Breast epithelium (tissue), 3 donors: ENCODE data around the gene TTC4.

Source experiments
- POLR2A ChIP-seq: fragments of 450-650 bp; IDR thresholded peaks from one replicate; pipeline ENCODE4 v1.6.1; 2016; ENCODE audit warnings: antibody characterized with exemption, mild to moderate bottlenecking, moderate library complexity
- POLR2AphosphoS5 ChIP-seq, 3 donors: sonication (generic); formaldehyde crosslinking; IDR thresholded peaks; one replicate each; pipeline ENCODE4 v1.6.1; 2017; ENCODE audit warnings: antibody characterized with exemption in 3 of 3
- TF ChIP-seq, protein P1 (sequence below), 3 donors: fragments of 450-650 bp; IDR thresholded peaks; one replicate each; pipeline ENCODE4 v1.5.1; 2016 to 2017; ENCODE audit warnings: antibody characterized with exemption in 3 of 3, mild to moderate bottlenecking in 3 of 3, moderate library complexity in 3 of 3

DNA sequence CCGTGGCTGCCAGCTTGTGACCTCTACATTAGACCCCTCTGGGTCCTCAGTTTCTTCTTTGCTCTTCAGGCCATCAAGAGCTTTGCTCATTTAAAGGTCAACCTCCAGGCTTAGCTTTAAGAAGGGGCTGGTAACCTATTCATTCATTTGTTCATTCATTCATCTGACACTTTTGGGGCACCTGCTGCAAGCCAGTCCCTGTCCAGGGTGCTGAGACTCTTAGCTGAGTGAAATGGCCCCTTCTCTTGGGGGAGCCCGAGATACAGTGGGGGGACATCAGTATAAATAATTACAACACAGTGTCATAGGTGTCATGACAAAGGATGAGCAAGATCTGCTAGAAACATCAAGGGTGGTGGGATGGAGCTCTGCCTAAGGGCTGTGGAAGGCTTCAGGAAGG lies 10.5 kb upstream of the TTC4 start:
- TF ChIP-seq POLR2A (no peak), POLR2AphosphoS5 (IDR thresholded peaks at IDR 0.05) (no peak)
- TF ChIP-seq, protein P1, sequence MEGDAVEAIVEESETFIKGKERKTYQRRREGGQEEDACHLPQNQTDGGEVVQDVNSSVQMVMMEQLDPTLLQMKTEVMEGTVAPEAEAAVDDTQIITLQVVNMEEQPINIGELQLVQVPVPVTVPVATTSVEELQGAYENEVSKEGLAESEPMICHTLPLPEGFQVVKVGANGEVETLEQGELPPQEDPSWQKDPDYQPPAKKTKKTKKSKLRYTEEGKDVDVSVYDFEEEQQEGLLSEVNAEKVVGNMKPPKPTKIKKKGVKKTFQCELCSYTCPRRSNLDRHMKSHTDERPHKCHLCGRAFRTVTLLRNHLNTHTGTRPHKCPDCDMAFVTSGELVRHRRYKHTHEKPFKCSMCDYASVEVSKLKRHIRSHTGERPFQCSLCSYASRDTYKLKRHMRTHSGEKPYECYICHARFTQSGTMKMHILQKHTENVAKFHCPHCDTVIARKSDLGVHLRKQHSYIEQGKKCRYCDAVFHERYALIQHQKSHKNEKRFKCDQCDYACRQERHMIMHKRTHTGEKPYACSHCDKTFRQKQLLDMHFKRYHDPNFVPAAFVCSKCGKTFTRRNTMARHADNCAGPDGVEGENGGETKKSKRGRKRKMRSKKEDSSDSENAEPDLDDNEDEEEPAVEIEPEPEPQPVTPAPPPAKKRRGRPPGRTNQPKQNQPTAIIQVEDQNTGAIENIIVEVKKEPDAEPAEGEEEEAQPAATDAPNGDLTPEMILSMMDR (IDR thresholded peaks at IDR 0.05), result no peak
